Neural cell (in vitro differentiated cells): Measurements from ENCODE around the gene PLA2G2D. TPM values are rescaled to one million over a fixed set of nuclear protein-coding genes. Genes with fewer than 3 reads are reported as not detected.
A peak's percentile ranks its signal among the peaks of the same experiment; 100 is the strongest.

Experiments used
- H2AFZ ChIP-seq: fragments of 200-600, 300-800 bp; sonication (generic), shearing (Covaris generic); 2 replicates; pipeline ENCODE4 v1.6.0; 2014; ENCODE audit warnings: low read depth, mild to moderate bottlenecking, antibody characterized with exemption, low read length, moderate library complexity
- H3F3A ChIP-seq: fragments of 200-600 bp; shearing (Covaris generic); 2 replicates; pipeline ENCODE4 v1.6.1; 2016; ENCODE audit warnings: mild to moderate bottlenecking, moderate library complexity, mixed read lengths, antibody characterized with exemption, low read length; ENCODE audit not compliant: insufficient read depth, poor library complexity, severe bottlenecking
- H3K27ac ChIP-seq: fragments of 200-600, 300-800 bp; sonication (generic), shearing (Covaris generic); 2 replicates; pipeline ENCODE4 v1.5.1; 2014; ENCODE audit warnings: mild to moderate bottlenecking, low read length, moderate library complexity
- H3K27me3 ChIP-seq: fragments of 300-800, 200-600 bp; sonication (generic), shearing (Covaris generic); 2 replicates; pipeline ENCODE4 v1.6.0; 2014; ENCODE audit warnings: mild to moderate bottlenecking, low read depth, low read length, moderate library complexity; ENCODE audit not compliant: insufficient read depth
- H3K36me3 ChIP-seq: fragments of 300-800, 200-600 bp; sonication (generic), shearing (Covaris generic); 2 replicates; pipeline ENCODE4 v1.5.1; 2014; ENCODE audit warnings: mild to moderate bottlenecking, antibody characterized with exemption, low read length, moderate library complexity; ENCODE audit not compliant: insufficient read depth
- H3K4me2 ChIP-seq: fragments of 300-800, 200-600 bp; sonication (generic), shearing (Covaris generic); 2 replicates; pipeline ENCODE4 v1.6.0; 2014; ENCODE audit warnings: mild to moderate bottlenecking, low read length
- H3K4me3 ChIP-seq: fragments of 300-800, 200-600 bp; sonication (generic), shearing (Covaris generic); 2 replicates; pipeline ENCODE4 v1.5.1; 2014; ENCODE audit warnings: mild to moderate bottlenecking, low read length, moderate library complexity
- H3K79me2 ChIP-seq: fragments of 200-600 bp; shearing (Covaris generic); replicated peaks from 2 replicates; pipeline ENCODE4 v1.6.0; 2014; ENCODE audit warnings: mild to moderate bottlenecking, low read length, moderate library complexity; ENCODE audit not compliant: insufficient read depth
- H3K9ac ChIP-seq: fragments of 300-800, 200-600 bp; sonication (generic), shearing (Covaris generic); 2 replicates; pipeline ENCODE4 v1.6.1; 2016; ENCODE audit warnings: mild to moderate bottlenecking, low read length, mixed read lengths
- H3K9me2 ChIP-seq: fragments of 200-600 bp; shearing (Covaris generic); 2 replicates; pipeline ENCODE4 v1.6.1; 2016; ENCODE audit warnings: mild to moderate bottlenecking, low read length, mixed read lengths; ENCODE audit not compliant: insufficient read depth
- H3K9me3 ChIP-seq: fragments of 200-600, 300-800 bp; sonication (generic), shearing (Covaris generic); 2 replicates; pipeline ENCODE4 v1.6.1; 2016; ENCODE audit warnings: mild to moderate bottlenecking, mixed run types, low read length, moderate library complexity, mixed read lengths
- H4K20me1 ChIP-seq: fragments of 200-600 bp; shearing (Covaris generic); 2 replicates; pipeline ENCODE4 v1.6.1; 2016; ENCODE audit warnings: mild to moderate bottlenecking, mixed run types; ENCODE audit not compliant: insufficient read depth
- EP300 ChIP-seq: fragments of 450-650 bp; conservative IDR thresholded peaks from 2 replicates; pipeline ENCODE4 v1.6.1; 2014; ENCODE audit warnings: antibody characterized with exemption, mild to moderate bottlenecking, moderate library complexity; ENCODE audit not compliant: poor library complexity, severe bottlenecking
- EZH2 ChIP-seq: fragments of 200-600, 300-800 bp; shearing (Covaris generic), sonication (generic); IDR thresholded peaks from 2 replicates; pipeline ENCODE4 v1.6.1; 2014; ENCODE audit warnings: antibody characterized with exemption, low read length, borderline replicate concordance, mild to moderate bottlenecking; ENCODE audit not compliant: insufficient read depth, poor library complexity, severe bottlenecking
- MXI1 ChIP-seq: fragments of 450-650 bp; conservative IDR thresholded peaks from 2 replicates; pipeline ENCODE4 v1.6.1; 2014; ENCODE audit warnings: antibody characterized with exemption, mild to moderate bottlenecking; ENCODE audit not compliant: poor library complexity, severe bottlenecking
- POLR2AphosphoS5 ChIP-seq: IDR thresholded peaks from 2 replicates; pipeline ENCODE4 v1.6.1; 2012
- RAD21 ChIP-seq: fragments of 450-650 bp; conservative IDR thresholded peaks from 2 replicates; pipeline ENCODE4 v1.6.1; 2014; ENCODE audit warnings: antibody characterized with exemption, mild to moderate bottlenecking, moderate library complexity
- SMC3 ChIP-seq: fragments of 450-650 bp; conservative IDR thresholded peaks from 2 replicates; pipeline ENCODE4 v1.6.1; 2014; ENCODE audit warnings: antibody characterized with exemption, mild to moderate bottlenecking, moderate library complexity; ENCODE audit not compliant: poor library complexity
- TAF1 ChIP-seq: IDR thresholded peaks from 2 replicates; pipeline ENCODE4 v1.6.1; 2012; ENCODE audit warnings: low read depth
- polyA minus RNA-seq: library from RNA; depleted of rRNA, polyadenylated mRNA; stranded (reverse); fragments of >200 nt; gene quantifications from 2 replicates; pipeline ENCODE4 v1.2.3, GENCODE V29; 2014
- polyA plus RNA-seq: library from polyadenylated mRNA; depleted of rRNA; stranded (reverse); fragments of >200 nt; gene quantifications from 2 replicates; pipeline ENCODE4 v1.2.3, GENCODE V29; 2014
- TF ChIP-seq, protein P1 (sequence below): fragments of 450-650 bp; IDR thresholded peaks from 2 replicates; pipeline ENCODE4 v1.5.1; 2014; ENCODE audit warnings: antibody characterized with exemption, mild to moderate bottlenecking, moderate library complexity; ENCODE audit not compliant: poor library complexity, severe bottlenecking
- TF ChIP-seq, protein P2 (sequence below): IDR thresholded peaks from 2 replicates; pipeline ENCODE4 v1.6.1; 2012; ENCODE audit warnings: borderline replicate concordance

PLA2G2D gene, protein sequence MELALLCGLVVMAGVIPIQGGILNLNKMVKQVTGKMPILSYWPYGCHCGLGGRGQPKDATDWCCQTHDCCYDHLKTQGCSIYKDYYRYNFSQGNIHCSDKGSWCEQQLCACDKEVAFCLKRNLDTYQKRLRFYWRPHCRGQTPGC
- polyA plus RNA-seq (not detected in 2 replicates), polyA minus RNA-seq (not detected in 2 replicates)

DNA sequence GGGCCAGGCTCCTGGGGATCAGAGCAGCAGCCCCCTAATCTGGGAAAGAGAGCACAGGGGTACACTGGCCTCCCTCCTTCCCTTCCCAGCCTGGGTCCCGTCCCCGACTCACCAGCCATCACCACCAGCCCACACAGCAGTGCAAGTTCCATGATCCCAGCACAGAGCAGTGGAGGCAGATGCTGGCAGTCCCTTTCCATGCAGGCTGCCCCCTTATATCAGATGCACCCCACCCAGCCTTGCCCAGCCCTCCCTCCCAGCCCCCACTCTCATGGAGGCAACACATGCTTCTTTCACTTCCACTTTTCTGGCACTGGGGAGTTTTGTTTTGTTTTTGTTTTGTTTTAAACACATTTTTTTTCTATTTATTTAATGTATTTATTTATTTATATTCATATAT lies at the start of gene PLA2G2D:
TSS of gene PLA2G2D (minus strand) at position 190 of the 400 bp plus-strand sequence. CDS start at position 152, 38 bp downstream.
- Histone ChIP-seq H3F3A (no peaks in the 10 kb centered on the region), H3K9me3 (no peaks in the 10 kb centered on the region), H3K4me3 (no peak within 1 kb of the TSS), H4K20me1 (no peaks in the 10 kb centered on the region), H3K27ac (no peak within 1 kb of the TSS), H3K79me2 (no peaks in the 10 kb centered on the region), H3K9ac (no peak within 1 kb of the TSS), H3K4me2 (no peak within 1 kb of the TSS), H3K9me2 (no peaks in the 10 kb centered on the region), H2AFZ (no peak within 1 kb of the TSS), H3K27me3 (no peaks in the 10 kb centered on the region), H3K36me3 (no peaks in the 10 kb centered on the region)
- TF ChIP-seq EP300, result no peak
- TF ChIP-seq EZH2, result no peak
- no peak for TF ChIP-seq RAD21
- no peak for TF ChIP-seq TAF1
- no peak for TF ChIP-seq SMC3
- TF ChIP-seq, protein P1, sequence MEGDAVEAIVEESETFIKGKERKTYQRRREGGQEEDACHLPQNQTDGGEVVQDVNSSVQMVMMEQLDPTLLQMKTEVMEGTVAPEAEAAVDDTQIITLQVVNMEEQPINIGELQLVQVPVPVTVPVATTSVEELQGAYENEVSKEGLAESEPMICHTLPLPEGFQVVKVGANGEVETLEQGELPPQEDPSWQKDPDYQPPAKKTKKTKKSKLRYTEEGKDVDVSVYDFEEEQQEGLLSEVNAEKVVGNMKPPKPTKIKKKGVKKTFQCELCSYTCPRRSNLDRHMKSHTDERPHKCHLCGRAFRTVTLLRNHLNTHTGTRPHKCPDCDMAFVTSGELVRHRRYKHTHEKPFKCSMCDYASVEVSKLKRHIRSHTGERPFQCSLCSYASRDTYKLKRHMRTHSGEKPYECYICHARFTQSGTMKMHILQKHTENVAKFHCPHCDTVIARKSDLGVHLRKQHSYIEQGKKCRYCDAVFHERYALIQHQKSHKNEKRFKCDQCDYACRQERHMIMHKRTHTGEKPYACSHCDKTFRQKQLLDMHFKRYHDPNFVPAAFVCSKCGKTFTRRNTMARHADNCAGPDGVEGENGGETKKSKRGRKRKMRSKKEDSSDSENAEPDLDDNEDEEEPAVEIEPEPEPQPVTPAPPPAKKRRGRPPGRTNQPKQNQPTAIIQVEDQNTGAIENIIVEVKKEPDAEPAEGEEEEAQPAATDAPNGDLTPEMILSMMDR, result no peak
- TF ChIP-seq MXI1, result no peak
- TF ChIP-seq, protein P2, sequence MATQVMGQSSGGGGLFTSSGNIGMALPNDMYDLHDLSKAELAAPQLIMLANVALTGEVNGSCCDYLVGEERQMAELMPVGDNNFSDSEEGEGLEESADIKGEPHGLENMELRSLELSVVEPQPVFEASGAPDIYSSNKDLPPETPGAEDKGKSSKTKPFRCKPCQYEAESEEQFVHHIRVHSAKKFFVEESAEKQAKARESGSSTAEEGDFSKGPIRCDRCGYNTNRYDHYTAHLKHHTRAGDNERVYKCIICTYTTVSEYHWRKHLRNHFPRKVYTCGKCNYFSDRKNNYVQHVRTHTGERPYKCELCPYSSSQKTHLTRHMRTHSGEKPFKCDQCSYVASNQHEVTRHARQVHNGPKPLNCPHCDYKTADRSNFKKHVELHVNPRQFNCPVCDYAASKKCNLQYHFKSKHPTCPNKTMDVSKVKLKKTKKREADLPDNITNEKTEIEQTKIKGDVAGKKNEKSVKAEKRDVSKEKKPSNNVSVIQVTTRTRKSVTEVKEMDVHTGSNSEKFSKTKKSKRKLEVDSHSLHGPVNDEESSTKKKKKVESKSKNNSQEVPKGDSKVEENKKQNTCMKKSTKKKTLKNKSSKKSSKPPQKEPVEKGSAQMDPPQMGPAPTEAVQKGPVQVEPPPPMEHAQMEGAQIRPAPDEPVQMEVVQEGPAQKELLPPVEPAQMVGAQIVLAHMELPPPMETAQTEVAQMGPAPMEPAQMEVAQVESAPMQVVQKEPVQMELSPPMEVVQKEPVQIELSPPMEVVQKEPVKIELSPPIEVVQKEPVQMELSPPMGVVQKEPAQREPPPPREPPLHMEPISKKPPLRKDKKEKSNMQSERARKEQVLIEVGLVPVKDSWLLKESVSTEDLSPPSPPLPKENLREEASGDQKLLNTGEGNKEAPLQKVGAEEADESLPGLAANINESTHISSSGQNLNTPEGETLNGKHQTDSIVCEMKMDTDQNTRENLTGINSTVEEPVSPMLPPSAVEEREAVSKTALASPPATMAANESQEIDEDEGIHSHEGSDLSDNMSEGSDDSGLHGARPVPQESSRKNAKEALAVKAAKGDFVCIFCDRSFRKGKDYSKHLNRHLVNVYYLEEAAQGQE, result no peak

DNA sequence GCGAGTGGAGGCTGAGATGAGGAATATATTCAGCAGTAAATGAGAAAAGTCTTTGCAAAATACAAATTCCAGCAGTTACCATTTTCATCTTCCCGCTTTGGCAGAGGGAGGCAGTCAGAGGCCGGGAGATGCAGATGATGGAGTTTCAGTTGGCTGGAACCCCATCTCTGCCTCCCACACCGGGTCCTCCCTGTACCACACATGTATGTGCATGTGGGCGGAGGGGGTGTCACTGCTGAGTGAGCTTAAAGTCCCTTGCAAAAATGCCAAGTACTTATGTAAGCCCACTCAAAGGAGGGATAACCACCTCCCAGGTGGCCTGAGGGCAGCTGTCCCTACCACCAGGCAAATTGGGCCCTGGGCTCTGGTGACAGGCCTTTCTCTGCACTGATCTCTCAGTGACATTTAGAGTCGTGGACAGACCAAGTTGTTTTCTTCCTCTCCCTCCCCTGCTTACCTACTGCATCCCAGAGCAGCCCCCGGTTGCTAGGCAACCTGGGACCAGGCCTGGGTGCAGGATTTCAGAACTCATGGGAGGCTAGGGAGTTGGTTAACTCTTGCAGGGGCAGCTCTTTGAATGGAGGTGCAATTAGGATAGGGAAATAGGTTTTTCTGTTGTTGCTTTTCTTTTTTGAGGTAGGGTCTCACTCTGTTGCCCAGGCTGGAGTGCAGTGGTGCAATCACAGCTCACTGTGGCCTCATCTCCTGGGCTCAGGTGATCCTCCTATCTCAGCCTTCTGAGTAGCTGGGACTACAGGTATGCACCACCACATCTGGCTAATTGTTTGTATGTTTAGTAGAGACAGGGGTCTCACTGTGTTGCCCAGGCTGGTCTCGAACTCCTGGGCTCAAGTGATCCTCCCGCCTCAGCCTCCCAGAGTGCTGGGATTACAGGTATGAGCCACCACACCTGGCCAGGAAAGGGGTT lies 49.5 kb upstream of the PLA2G2D start:
- no peaks in the 10 kb centered on the region for H3K9me2 ChIP-seq
- H3F3A ChIP-seq, result no peaks in the 10 kb centered on the region
- TF ChIP-seq TAF1, result no peak
- TF ChIP-seq EP300, result no peak
- TF ChIP-seq, protein P1, result no peak
- no peak for TF ChIP-seq SMC3
- no peak for TF ChIP-seq RAD21
- TF ChIP-seq POLR2AphosphoS5, result no peak
- no peak for TF ChIP-seq MXI1
- TF ChIP-seq, protein P2, result no peak
- TF ChIP-seq EZH2, result no peak
- no peaks in the 10 kb centered on the region for H3K27me3 ChIP-seq
- no peaks in the 10 kb centered on the region for H4K20me1 ChIP-seq
- peak overlapping the region; percentile 30 for H3K4me3 ChIP-seq
- no peaks in the 10 kb centered on the region for H3K9me3 ChIP-seq
- H3K27ac ChIP-seq, result no peak overlapping the region
- no peak overlapping the region for H3K9ac ChIP-seq
- H3K36me3 ChIP-seq, result no peaks in the 10 kb centered on the region
- H3K79me2 ChIP-seq, result no peaks in the 10 kb centered on the region
- H2AFZ ChIP-seq, result no peak overlapping the region
- no peak overlapping the region for H3K4me2 ChIP-seq
